Peyer's patch (tissue), 4 donors: ENCODE data around the gene JAM2.

ENCODE experiments used
- CTCF ChIP-seq, 6 experiments: fragments of 450-650 bp in 4 of 6; fragments of 200-600 bp in 2 of 6; sonication (generic) in 1 of 6; IDR thresholded peaks; one replicate each; pipeline ENCODE4 v1.5.1; 2017 to 2019; ENCODE audit warnings: antibody characterized with exemption in 6 of 6, mild to moderate bottlenecking in 3 of 6, moderate library complexity in 1 of 6
- POLR2A ChIP-seq, 2 donors: fragments of 450-650 bp; IDR thresholded peaks; one replicate each; pipeline ENCODE4 v1.5.1; 2017; ENCODE audit warnings: antibody characterized with exemption in 2 of 2, mild to moderate bottlenecking in 2 of 2, moderate library complexity in 2 of 2

- no peak for TF ChIP-seq CTCF (IDR thresholded peaks at IDR 0.05)
- no peak for TF ChIP-seq POLR2A (IDR thresholded peaks at IDR 0.05)
These were observed 23.2 kb upstream of the JAM2 start for GRCh38 chr21:25615880-25616279.
